AG04450 (cell line): ENCODE measurements around the gene SUDS3. TPM values are rescaled to one million over a fixed set of nuclear protein-coding genes. Genes with fewer than 3 reads are reported as not detected.

Experiments
- CTCF ChIA-PET: fragments of 300-600, 350-600 bp; formaldehyde crosslinking; extraction: SDS; loops from one replicate; lab custom pipeline; 2022; ENCODE audit warnings: antibody characterized with exemption, inconsistent platforms; lab: Charles Lee
- POLR2A ChIA-PET: fragments of 350-600 bp; formaldehyde crosslinking; extraction: SDS; loops from one replicate; lab custom pipeline; 2021; ENCODE audit warnings: antibody characterized with exemption, inconsistent platforms; lab: Yijun Ruan, JAX
- DNase-seq: peaks from one replicate; pipeline ENCODE4 v3.0.0-alpha.2; 2011; ENCODE audit warnings: low read depth, low spot score
- H3K27ac ChIP-seq: one replicate; pipeline ENCODE4 v1.5.1; 2012; ENCODE audit warnings: low read depth, low read length, control low read depth
- H3K27me3 ChIP-seq: one replicate; pipeline ENCODE4 v1.6.0; 2012; ENCODE audit warnings: low read length; ENCODE audit not compliant: control insufficient read depth, insufficient read depth
- H3K4me3 ChIP-seq: 2 replicates; pipeline ENCODE4 v1.5.1; 2011; ENCODE audit warnings: mild to moderate bottlenecking, low read depth, low read length, control low read depth
- H3K9me3 ChIP-seq: 2 replicates; pipeline ENCODE4 v1.5.1; 2012; ENCODE audit warnings: low read length; ENCODE audit not compliant: control insufficient read depth, insufficient read depth
- polyA plus RNA-seq: library from polyadenylated mRNA; depleted of rRNA; stranded (reverse); fragments of >200 nt; gene quantifications from 2 replicates; pipeline ENCODE4 v1.2.3, GENCODE V29; 2011
- TF ChIP-seq, protein P1 (sequence below): IDR thresholded peaks from 2 replicates; pipeline ENCODE4 v1.5.1; 2011; ENCODE audit warnings: low read depth, low read length, control low read depth, inconsistent platforms

Gene SUDS3
- polyA plus RNA-seq, 1 experiment, result 28.9 TPM

- no peak overlapping the region for H3K4me3 ChIP-seq
- H3K27ac ChIP-seq, result no peak overlapping the region
- CTCF ChIA-PET, result no interaction called here
- POLR2A ChIA-PET, result no interaction called here
- no peak for DNase-seq
- TF ChIP-seq, protein P1, sequence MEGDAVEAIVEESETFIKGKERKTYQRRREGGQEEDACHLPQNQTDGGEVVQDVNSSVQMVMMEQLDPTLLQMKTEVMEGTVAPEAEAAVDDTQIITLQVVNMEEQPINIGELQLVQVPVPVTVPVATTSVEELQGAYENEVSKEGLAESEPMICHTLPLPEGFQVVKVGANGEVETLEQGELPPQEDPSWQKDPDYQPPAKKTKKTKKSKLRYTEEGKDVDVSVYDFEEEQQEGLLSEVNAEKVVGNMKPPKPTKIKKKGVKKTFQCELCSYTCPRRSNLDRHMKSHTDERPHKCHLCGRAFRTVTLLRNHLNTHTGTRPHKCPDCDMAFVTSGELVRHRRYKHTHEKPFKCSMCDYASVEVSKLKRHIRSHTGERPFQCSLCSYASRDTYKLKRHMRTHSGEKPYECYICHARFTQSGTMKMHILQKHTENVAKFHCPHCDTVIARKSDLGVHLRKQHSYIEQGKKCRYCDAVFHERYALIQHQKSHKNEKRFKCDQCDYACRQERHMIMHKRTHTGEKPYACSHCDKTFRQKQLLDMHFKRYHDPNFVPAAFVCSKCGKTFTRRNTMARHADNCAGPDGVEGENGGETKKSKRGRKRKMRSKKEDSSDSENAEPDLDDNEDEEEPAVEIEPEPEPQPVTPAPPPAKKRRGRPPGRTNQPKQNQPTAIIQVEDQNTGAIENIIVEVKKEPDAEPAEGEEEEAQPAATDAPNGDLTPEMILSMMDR, result no peak
- no peaks in the 10 kb centered on the region for H3K27me3 ChIP-seq
- no peaks in the 10 kb centered on the region; the same call in 1 of the 2 replicates for H3K9me3 ChIP-seq
Measured at GRCh38 chr12:118429688-118430383, 53.5 kb downstream of the SUDS3 start.

- H3K9me3 ChIP-seq, result no peaks in the 10 kb centered on the region; the same call in 1 of the 2 replicates
- TF ChIP-seq, protein P1, result no peak
- ChIA-PET CTCF (no interaction called here), POLR2A (no interaction called here)
- H3K27ac ChIP-seq, result no peak overlapping the region
- H3K4me3 ChIP-seq, result no peak overlapping the region
- H3K27me3 ChIP-seq, result no peaks in the 10 kb centered on the region
- no peak for DNase-seq
Measured at GRCh38 chr12:118430516-118430915, 54.2 kb downstream of the SUDS3 start.

DNA sequence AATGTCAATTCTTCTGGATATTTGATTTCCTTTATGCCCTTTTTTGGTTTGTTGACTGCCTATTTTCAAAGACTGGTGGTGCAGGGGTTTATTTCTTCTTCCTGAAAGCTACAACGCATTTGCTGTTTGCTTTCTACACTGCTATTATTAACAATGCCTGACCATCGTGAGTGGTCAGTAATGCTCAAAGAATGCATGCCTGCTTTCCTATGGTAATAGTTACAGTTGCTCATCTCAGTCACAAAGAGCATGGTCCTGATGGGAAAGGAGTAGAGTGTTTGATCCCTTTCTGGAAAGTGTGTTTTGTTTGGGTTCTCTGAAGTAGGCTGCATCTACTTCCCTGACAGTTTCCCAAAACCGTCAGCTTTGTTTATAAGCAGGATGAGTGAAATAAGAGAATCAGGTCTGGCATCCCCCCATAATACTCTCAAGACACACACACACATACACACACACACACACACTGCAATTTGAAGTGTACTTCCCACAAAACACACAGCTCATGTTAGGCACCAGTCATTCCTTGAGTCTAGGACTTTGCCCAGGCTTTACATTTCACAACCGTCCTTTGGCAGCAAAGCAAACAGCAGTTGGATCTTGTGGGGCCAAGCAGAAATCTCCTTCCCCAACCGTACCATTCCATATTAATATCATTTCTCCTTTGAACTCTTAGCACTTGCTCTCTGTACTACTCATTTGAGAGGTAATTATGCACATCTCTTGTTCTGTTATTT lies 56.6 kb downstream of the SUDS3 start:
- no peak overlapping the region for H3K4me3 ChIP-seq
- ChIA-PET CTCF (no interaction called here), POLR2A (no interaction called here)
- peak overlapping the region; percentile 21 for H3K27ac ChIP-seq
- H3K27me3 ChIP-seq, result no peaks in the 10 kb centered on the region
- no peaks in the 10 kb centered on the region; the same call in 1 of the 2 replicates for H3K9me3 ChIP-seq
- TF ChIP-seq, protein P1, result no peak
- DNase-seq, result no peak

DNA sequence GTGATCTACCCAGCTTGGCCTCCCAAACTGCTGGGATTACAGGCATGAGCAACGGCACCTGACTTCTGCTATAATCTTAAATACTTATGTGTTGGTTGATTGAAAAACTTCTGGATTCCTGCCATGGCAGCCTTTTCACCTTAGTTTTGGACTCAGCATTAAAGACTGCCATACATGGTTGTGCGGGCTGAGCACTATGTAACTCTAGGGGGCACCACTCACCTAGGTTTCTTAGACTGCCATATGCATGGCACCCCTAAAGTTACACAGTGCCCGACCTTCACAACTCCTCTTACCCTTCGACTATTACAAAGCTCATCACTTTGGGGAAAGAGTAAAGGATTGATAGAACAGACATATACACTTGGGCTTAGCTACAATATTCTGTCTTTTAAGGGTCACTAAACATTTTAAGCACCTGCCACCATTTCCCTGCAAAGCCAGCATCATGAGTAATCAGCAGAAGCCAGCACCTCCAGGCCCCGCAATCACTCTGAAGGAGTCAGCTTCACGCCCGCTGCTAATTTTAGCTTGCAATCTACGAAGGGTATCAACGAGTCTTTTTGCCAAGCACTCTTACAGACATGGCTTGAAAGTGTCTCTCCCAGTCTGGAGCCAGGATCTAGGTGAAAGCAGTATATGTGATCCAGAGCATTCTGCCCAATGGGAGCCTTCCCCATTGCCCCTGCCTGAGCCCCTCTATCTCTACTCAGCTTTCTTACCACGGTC lies 59.8 kb downstream of the SUDS3 start:
- Histone ChIP-seq H3K27me3 (no peaks in the 10 kb centered on the region), H3K27ac (no peak overlapping the region)
- DNase-seq, result no peak

More for the DNA sequence above, 59.8 kb downstream of the SUDS3 start:
- TF ChIP-seq, protein P1, result no peak
- no peak overlapping the region for H3K4me3 ChIP-seq
- POLR2A ChIA-PET, result no interaction called here
- CTCF ChIA-PET, result interaction anchor here (0.5 kb wide), 1 partner anchor 977 kb away, joined by 8 read pairs; no protein-coding TSS in a partner anchor
- no peaks in the 10 kb centered on the region; the same call in 1 of the 2 replicates for H3K9me3 ChIP-seq
